ENCODE measurements around the gene RGS7BP.

RGS7BP gene

GRCh38 chr5:64566310-64566916, 60.6 kb downstream of the RGS7BP start:
- no peak for DNase-seq

- peak; percentile 22 for DNase-seq
These were observed 64.0 kb downstream of the RGS7BP start for GRCh38 chr5:64569858-64570257.

- peak; percentile 38 for DNase-seq
These were observed 64.7 kb downstream of the RGS7BP start for GRCh38 chr5:64570395-64570996.

GRCh38 chr5:64575561-64575960, 69.7 kb downstream of the RGS7BP start:
- DNase-seq, result no peak

GRCh38 chr5:64576250-64576649, 70.4 kb downstream of the RGS7BP start:
- DNase-seq, result no peak

GRCh38 chr5:64585646-64586045, 79.8 kb downstream of the RGS7BP start:
- DNase-seq, result no peak

GRCh38 chr5:64587370-64587769, 81.6 kb downstream of the RGS7BP start:
- DNase-seq, result no peak

- DNase-seq, result no peak
These were observed 87.0 kb downstream of the RGS7BP start for GRCh38 chr5:64592730-64593341.

GRCh38 chr5:64594025-64594424, 88.2 kb downstream of the RGS7BP start:
- DNase-seq, result no peak

GRCh38 chr5:64594601-64595000, 88.8 kb downstream of the RGS7BP start:
- DNase-seq, result no peak

- DNase-seq, result peak; percentile 5
These were observed 89.4 kb downstream of the RGS7BP start for GRCh38 chr5:64595031-64595855.

- no peak for DNase-seq
These were observed 93.4 kb downstream of the RGS7BP start for GRCh38 chr5:64599226-64599625.

- no peak for DNase-seq
These were observed 97.9 kb downstream of the RGS7BP start for GRCh38 chr5:64603676-64604075.

- DNase-seq, result no peak
These were observed 101.1 kb downstream of the RGS7BP start for GRCh38 chr5:64606926-64607325.

GRCh38 chr5:64612344-64612961, 106.6 kb downstream of the RGS7BP start:
- DNase-seq, result peak; percentile 40

- no peak for DNase-seq
These were observed 110.1 kb downstream of the RGS7BP start for GRCh38 chr5:64615895-64616294.

GRCh38 chr5:64619609-64620008, 113.8 kb downstream of the RGS7BP start:
- no peak for DNase-seq

GRCh38 chr5:64622991-64623390, 117.2 kb downstream of the RGS7BP start:
- DNase-seq, result no peak

GRCh38 chr5:64625678-64626077, 119.9 kb downstream of the RGS7BP start:
- no peak for DNase-seq

GRCh38 chr5:64628901-64629300, 123.1 kb downstream of the RGS7BP start:
- DNase-seq, result no peak

GRCh38 chr5:64629841-64630240, 124.0 kb downstream of the RGS7BP start:
- DNase-seq, result no peak

GRCh38 chr5:64632251-64632650, 126.4 kb downstream of the RGS7BP start:
- DNase-seq, result peak; percentile 41

- no peak for DNase-seq
These were observed 129.3 kb downstream of the RGS7BP start for GRCh38 chr5:64634997-64635686.
